Measurements from ENCODE around the gene ALDH1L2.
"Not testable (repeated sequence)": the region's sequence is repeated elsewhere in the genome, so short reads cannot be mapped to it uniquely, and the experiment has no call there.

ALDH1L2 gene

GRCh38 chr12:105084251-105085250 lies at the start of gene ALDH1L2:
ALDH1L2 (minus strand) TSS chr12:105084458; CDS start chr12:105084436, 22 bp downstream.
- peak; percentile 11 for DNase-seq

GRCh38 chr12:105120551-105120950 lies 36.3 kb upstream of the ALDH1L2 start:
- DNase-seq = no peak

- DNase-seq = no peak
Measured at GRCh38 chr12:105116969-105117368, 32.7 kb upstream of the ALDH1L2 start.

DNA sequence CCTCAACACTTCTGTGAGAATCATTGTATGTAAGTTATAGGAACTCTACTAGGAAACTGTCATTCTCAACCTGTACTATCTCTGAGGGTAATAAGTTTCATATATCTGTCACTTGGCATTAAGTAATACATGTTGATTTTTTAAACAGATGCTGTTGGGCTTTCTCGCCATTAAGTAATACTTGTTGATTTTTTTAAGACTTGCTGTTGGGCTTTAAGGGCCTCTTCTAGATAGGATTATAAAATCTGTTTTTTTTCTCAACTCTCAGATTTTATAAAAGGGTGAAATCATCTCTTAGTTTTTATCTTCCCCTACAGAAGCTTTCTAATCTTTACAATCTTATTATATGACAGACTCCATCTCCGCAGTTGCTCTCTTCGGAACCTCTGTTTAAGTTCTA lies 28.8 kb upstream of the ALDH1L2 start:
- no peak for DNase-seq

- DNase-seq = no peak
Measured at GRCh38 chr12:105110851-105111250, 26.6 kb upstream of the ALDH1L2 start.

GRCh38 chr12:105109465-105110212 lies 25.4 kb upstream of the ALDH1L2 start:
- DNase-seq = no peak

DNA sequence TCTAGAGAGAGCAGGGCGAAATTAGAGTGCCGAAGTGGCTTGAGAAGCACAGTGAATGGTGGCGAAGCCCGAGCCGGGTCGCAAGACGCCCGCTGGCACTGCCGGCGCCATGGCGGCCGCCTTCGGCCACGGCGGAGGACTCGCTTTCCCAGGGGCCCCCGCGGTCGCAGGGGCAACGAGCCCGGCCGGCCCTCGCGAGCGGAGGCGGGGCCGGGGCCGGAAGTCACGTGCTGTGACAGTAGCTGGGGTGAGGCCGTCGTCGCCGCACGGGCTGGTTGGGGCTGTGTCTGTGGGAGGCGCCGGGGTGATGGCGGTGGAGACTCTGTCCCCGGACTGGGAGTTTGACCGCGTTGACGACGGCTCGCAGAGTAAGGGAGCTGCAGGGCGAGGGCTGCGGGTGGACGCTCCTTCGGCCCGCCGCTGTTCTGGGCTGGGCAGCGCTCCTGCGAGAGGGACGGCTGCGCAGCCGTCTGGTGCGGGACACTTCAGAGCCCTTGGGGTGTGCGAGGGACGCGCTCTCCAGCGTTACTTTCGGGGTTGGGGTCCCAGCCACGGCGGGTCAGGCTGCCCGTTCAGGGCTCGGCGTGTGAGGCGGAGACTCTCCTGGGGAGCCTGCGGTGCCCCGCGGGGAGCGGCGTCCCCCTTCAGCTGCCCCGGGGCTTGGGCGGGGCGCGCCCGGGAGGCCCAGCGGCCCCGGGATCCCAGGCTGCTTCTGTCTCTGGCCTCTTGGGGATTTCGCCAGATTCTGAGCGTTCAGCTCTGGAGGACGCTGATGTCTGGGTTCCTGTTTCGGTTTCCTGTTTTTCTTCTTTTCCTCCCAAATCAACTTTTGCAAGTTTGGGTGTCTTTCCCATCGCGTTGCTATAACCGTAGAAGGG lies 23.5 kb upstream of the ALDH1L2 start, which contains the start of gene WASHC4:
WASHC4 (plus strand) TSS at position 238 of the 878 bp plus-strand sequence; CDS start at position 308, 70 bp downstream.
- DNase-seq = peak; percentile 87

DNA sequence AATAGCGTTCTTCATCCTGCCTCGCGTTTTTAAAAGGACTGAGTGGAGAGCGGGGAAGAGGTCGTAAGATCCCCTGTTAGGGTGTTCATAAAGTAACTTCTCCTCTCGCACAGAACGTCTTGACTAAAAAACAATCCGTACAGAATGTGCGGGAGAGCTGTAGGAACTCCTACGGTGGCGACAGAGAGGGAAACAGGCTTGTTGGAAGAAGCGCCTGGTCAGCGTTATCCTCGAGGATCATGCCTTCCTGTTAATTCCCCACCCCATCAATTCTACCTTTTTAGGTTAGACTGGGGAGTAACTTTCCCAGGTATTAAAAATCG lies 22.9 kb upstream of the ALDH1L2 start:
- DNase-seq = peak; percentile 71

GRCh38 chr12:105106621-105107020 lies 22.4 kb upstream of the ALDH1L2 start:
- no peak for DNase-seq

GRCh38 chr12:105104762-105105161 lies 20.5 kb upstream of the ALDH1L2 start:
- DNase-seq = no peak

DNA sequence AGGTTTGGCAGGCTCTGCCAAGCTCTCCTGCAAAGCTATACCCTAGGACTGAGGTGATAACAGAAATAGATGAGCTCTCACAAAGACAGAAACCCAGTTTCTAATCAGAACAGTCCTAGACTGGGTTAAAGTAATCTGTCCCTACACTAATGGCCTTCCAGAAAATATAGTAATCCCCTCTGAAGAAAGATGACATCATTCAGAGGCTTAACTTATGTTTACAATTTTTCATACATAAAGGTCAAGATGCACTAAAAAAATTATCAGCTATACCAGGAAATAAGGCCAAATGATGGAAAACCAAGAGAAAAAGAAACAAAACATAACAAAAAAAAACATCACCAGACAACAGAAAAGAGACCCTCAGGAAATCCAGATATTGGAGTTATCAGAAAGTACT lies 18.4 kb upstream of the ALDH1L2 start:
- no peak for DNase-seq

GRCh38 chr12:105100998-105101397 lies 16.7 kb upstream of the ALDH1L2 start:
- no peak for DNase-seq

DNA sequence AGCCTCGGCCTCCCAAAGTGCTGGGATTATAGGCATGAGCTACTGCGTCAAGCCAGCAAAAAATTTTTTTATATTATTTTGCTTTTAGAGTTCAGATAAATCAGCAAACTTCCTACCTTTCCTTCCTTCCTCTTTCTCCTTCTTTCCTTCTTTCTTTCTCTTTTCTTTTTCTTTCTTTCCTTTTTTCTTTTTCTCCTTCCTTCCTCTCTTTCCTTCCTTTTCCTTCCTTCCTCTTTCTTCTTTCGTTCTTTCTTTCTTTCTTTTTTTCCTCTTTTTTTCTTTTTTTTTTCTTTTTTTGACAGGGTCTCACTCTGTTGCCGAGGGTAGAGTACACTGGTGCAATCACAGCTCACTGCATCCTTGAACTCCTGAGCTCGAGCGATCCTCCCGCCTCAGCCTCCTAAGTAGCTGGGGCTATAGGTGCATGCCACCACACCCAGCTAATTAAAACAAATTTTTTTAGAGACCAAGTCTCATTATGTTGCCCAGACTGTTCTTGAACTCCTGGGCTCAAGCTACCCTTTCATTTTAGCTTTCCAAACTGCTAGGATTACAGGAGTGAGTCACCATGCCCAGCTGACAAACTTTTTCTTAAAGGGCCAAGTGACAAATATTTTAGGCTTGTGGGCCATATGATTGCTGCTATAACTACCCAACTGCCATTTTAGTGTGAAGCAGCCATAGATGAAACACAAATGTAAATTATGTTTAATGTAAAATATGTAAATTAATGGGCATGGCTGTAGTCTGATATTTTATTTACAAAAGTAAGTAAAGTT lies 16.1 kb upstream of the ALDH1L2 start:
- DNase-seq = no peak

GRCh38 chr12:105099356-105099755 lies 15.1 kb upstream of the ALDH1L2 start:
- no peak for DNase-seq

GRCh38 chr12:105095338-105095737 lies 11.1 kb upstream of the ALDH1L2 start:
- not testable (repeated sequence) for DNase-seq

DNA sequence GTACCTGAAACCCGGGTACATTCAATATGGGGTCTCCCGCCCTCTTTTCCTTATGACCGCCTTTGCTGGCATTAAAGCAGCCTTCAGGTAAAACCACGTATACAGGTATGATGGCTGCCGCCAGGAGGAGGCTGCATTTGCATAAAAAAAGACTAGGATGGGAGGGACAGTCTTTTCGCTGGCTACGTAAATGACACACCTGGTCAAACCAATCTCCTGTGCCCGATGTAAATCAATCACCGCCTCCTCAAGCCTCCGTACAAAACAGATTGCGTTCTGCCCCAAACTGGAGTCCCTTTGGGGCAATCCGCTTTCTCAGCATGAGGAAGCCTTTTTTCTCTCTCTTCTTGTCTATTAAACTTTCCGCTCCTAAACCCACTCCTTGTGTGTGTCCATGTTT lies 8.1 kb upstream of the ALDH1L2 start:
- DNase-seq = no peak

GRCh38 chr12:105091476-105092206 lies 7.4 kb upstream of the ALDH1L2 start:
- no peak for DNase-seq

- no peak for DNase-seq
Measured at GRCh38 chr12:105090361-105090760, 6.1 kb upstream of the ALDH1L2 start.

DNA sequence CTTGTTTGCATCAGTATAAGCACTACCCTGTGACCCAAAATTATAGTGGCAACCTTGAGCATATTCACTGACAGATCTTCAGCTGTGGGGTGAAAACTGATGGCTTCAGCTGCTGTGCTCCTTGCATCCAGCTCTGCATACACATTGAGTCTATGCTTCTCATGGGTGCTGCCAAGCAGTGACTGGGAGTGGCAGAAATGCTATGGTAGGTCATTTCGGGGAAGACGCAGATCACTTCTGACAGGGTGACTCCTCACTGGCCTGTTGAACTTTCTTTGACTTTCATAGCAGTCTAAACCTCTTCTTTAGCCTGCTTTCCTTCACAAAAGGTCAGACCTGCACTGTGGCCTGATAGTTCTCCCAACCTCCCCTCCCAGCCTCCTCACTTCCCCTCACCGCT lies 5.6 kb upstream of the ALDH1L2 start:
- no peak for DNase-seq

GRCh38 chr12:105085501-105085900 lies 1.2 kb upstream of the ALDH1L2 start:
- no peak for DNase-seq

- no peak for DNase-seq
Measured at GRCh38 chr12:105083551-105084105, 630 bp downstream of the ALDH1L2 start.
